Measurements from ENCODE around the gene TULP4.
"Not testable (repeated sequence)": the region's sequence is repeated elsewhere in the genome, so short reads cannot be mapped to it uniquely, and the experiment has no call there.

Gene TULP4

GRCh38 chr6:158332237-158332636, 20.0 kb downstream of the TULP4 start:
- DNase-seq, result no peak

- no peak for DNase-seq
Measured at GRCh38 chr6:158333094-158333493, 20.8 kb downstream of the TULP4 start.

- no peak for DNase-seq
Measured at GRCh38 chr6:158334534-158334933, 22.3 kb downstream of the TULP4 start.

GRCh38 chr6:158337332-158337731, 25.1 kb downstream of the TULP4 start:
- DNase-seq, result no peak

GRCh38 chr6:158338311-158339112, 26.2 kb downstream of the TULP4 start:
- DNase-seq, result no peak

- not testable (repeated sequence) for DNase-seq
Measured at GRCh38 chr6:158339197-158339596, 26.9 kb downstream of the TULP4 start.

- DNase-seq, result no peak
Measured at GRCh38 chr6:158340252-158340651, 28.0 kb downstream of the TULP4 start.

GRCh38 chr6:158344534-158344933, 32.3 kb downstream of the TULP4 start:
- DNase-seq, result no peak

GRCh38 chr6:158345444-158345843, 33.2 kb downstream of the TULP4 start:
- DNase-seq, result not testable (repeated sequence)

- no peak for DNase-seq
Measured at GRCh38 chr6:158347335-158347734, 35.1 kb downstream of the TULP4 start.

- not testable (repeated sequence) for DNase-seq
Measured at GRCh38 chr6:158348737-158349504, 36.7 kb downstream of the TULP4 start.

- DNase-seq, result not testable (repeated sequence)
Measured at GRCh38 chr6:158349505-158350275, 37.4 kb downstream of the TULP4 start.

- not testable (repeated sequence) for DNase-seq
Measured at GRCh38 chr6:158350731-158351130, 38.5 kb downstream of the TULP4 start.

GRCh38 chr6:158353883-158354877, 41.9 kb downstream of the TULP4 start:
- DNase-seq, result no peak

- no peak for DNase-seq
Measured at GRCh38 chr6:158356586-158357546, 44.6 kb downstream of the TULP4 start.

- DNase-seq, result no peak
Measured at GRCh38 chr6:158357570-158358216, 45.4 kb downstream of the TULP4 start.

GRCh38 chr6:158358450-158359077, 46.3 kb downstream of the TULP4 start:
- no peak for DNase-seq

GRCh38 chr6:158361068-158361467, 48.8 kb downstream of the TULP4 start:
- DNase-seq, result no peak

- no peak for DNase-seq
Measured at GRCh38 chr6:158361961-158362669, 49.9 kb downstream of the TULP4 start.

Data from NCI-H187 treated with DMSO at 0.1 percent for 48 hours (cell line).